B cell (primary cell): ENCODE data around the gene CXorf65. TPM values are rescaled to one million over a fixed set of nuclear protein-coding genes. Genes with fewer than 3 reads are reported as not detected.

ENCODE experiments used
- ATAC-seq: fragments of 200-7000 bp; cut with Tn5 transposase; one replicate; pipeline ENCODE4 v1.10.0; 2021; ENCODE audit warnings: low read depth, mild to moderate bottlenecking, moderate number of reproducible peaks, moderate library complexity
- CTCF ChIA-PET: fragments of 350-600 bp; sonication (Branson Sonifier 250); formaldehyde crosslinking; loops from one replicate; lab custom pipeline; 2021; ENCODE audit warnings: antibody characterized with exemption, inconsistent platforms; lab: Charles Lee
- POLR2A ChIA-PET: fragments of 350-600 bp; sonication (Branson Sonifier 250); formaldehyde crosslinking; loops from one replicate; lab custom pipeline; 2021; ENCODE audit warnings: antibody characterized with exemption; lab: Charles Lee
- DNase-seq: peaks from one replicate; pipeline ENCODE4 v3.0.0; 2013
- H2AFZ ChIP-seq: 2 replicates; pipeline ENCODE4 v1.6.1; 2012; ENCODE audit warnings: mild to moderate bottlenecking, low read depth, low read length; ENCODE audit not compliant: insufficient read depth, poor library complexity, severe bottlenecking
- H3K27ac ChIP-seq, 2 donors: 1 replicate in 1 of 2; 2 replicates in 1 of 2; pipeline ENCODE4 v1.5.1; 2012 to 2013; ENCODE audit warnings: low read length in 2 of 2, mild to moderate bottlenecking in 2 of 2, moderate library complexity in 1 of 2
- H3K27me3 ChIP-seq, 4 experiments: fragments of 200-600 bp in 1 of 4; sonication (generic) in 1 of 4; replicated peaks in 1 of 4; 1 replicate in 2 of 4; 2 replicates in 2 of 4; pipeline versions ENCODE4 v1.6.1 to v1.7.0; 2013 to 2016; ENCODE audit warnings: low read length in 3 of 4, mild to moderate bottlenecking in 2 of 4, mixed read lengths in 1 of 4, moderate library complexity in 1 of 4; ENCODE audit not compliant: insufficient read depth in 4 of 4, control insufficient read depth in 3 of 4; ENCODE audit errors: control extremely low read depth in 1 of 4
- H3K36me3 ChIP-seq, 2 experiments: replicated peaks in 1 of 2; 1 replicate in 1 of 2; 2 replicates in 1 of 2; pipeline versions ENCODE4 v1.6.1 to v1.7.1; 2013; ENCODE audit warnings: low read length in 1 of 2; ENCODE audit not compliant: insufficient read depth in 2 of 2, control insufficient read depth in 1 of 2; ENCODE audit errors: control extremely low read depth in 1 of 2, extremely low read depth in 1 of 2
- H3K4me1 ChIP-seq, 2 donors: fragments of 200-600 bp in 1 of 2; sonication (generic) in 1 of 2; 1 replicate in 1 of 2; 2 replicates in 1 of 2; pipeline versions ENCODE4 v1.5.1 to v1.6.1; 2013 to 2017; ENCODE audit warnings: low read length in 2 of 2; ENCODE audit not compliant: control insufficient read depth in 2 of 2, insufficient read depth in 2 of 2
- H3K4me2 ChIP-seq: replicated peaks from 2 replicates; pipeline ENCODE3; 2012; ENCODE audit warnings: mild to moderate bottlenecking, low read depth, low read length; ENCODE audit not compliant: poor library complexity, severe bottlenecking
- H3K4me3 ChIP-seq, 5 experiments: fragments of 200-600 bp in 1 of 5; sonication (generic) in 1 of 5; 1 replicate in 3 of 5; 2 replicates in 2 of 5; pipeline versions ENCODE4 v1.5.1 to v1.7.0; 2011 to 2016; ENCODE audit warnings: low read length in 4 of 5, mild to moderate bottlenecking in 4 of 5, low read depth in 2 of 5, control low read depth in 1 of 5, moderate library complexity in 1 of 5; ENCODE audit not compliant: insufficient read depth in 1 of 5; ENCODE audit errors: control extremely low read depth in 1 of 5, extremely low read depth in 1 of 5
- H3K79me2 ChIP-seq: fragments of 200-600 bp; sonication (generic); one replicate; pipeline ENCODE4 v1.6.0; 2016; ENCODE audit warnings: low read length; ENCODE audit not compliant: control insufficient read depth, insufficient read depth
- H3K9ac ChIP-seq: fragments of 200-600 bp; sonication (generic); 2 replicates; pipeline ENCODE4 v1.6.1; 2017; ENCODE audit warnings: mild to moderate bottlenecking, low read length, moderate library complexity
- H3K9me3 ChIP-seq, 3 donors: one replicate each; pipeline versions ENCODE4 v1.6.1 to v1.7.1; 2013; ENCODE audit warnings: low read length in 2 of 3; ENCODE audit not compliant: control insufficient read depth in 2 of 3, insufficient read depth in 1 of 3; ENCODE audit errors: control extremely low read depth in 1 of 3
- H4K20me1 ChIP-seq: 2 replicates; pipeline ENCODE4 v1.6.0; 2012; ENCODE audit warnings: mild to moderate bottlenecking, low read length; ENCODE audit not compliant: insufficient read depth, control insufficient read depth, poor library complexity, severe bottlenecking
- H3K27ac Mint-ChIP-seq: one replicate; pipeline ENCODE4 v1.8.0; 2021; ENCODE audit warnings: mixed read lengths
- H3K27me3 Mint-ChIP-seq: one replicate; pipeline ENCODE4 v1.8.0; 2021; ENCODE audit warnings: mixed read lengths
- H3K4me1 Mint-ChIP-seq: one replicate; pipeline ENCODE4 v1.8.0; 2021; ENCODE audit warnings: mixed read lengths
- H3K4me3 Mint-ChIP-seq: one replicate; pipeline ENCODE4 v1.8.0; 2021; ENCODE audit warnings: mixed read lengths
- H3K9me3 Mint-ChIP-seq: one replicate; pipeline ENCODE4 v1.8.0; 2022; ENCODE audit warnings: mixed read lengths; ENCODE audit not compliant: insufficient read depth
- EZH2 ChIP-seq: IDR thresholded peaks from 2 replicates; pipeline ENCODE4 v1.6.1; 2012; ENCODE audit warnings: borderline replicate concordance, low read depth, mild to moderate bottlenecking, moderate library complexity, low read length; ENCODE audit not compliant: insufficient read depth, poor library complexity, severe bottlenecking
- WGBS: methylation state at CpG from one replicate; pipeline ENCODE4 v1.1.5; 2013; ENCODE audit warnings: missing lambda C conversion rate; ENCODE audit not compliant: insufficient coverage; 5-methylcytosine and 5-hydroxymethylcytosine counted together
- intact Hi-C: fragments of 100-400 bp; cut with micrococcal nuclease; formaldehyde crosslinking; loops from one replicate; pipeline ENCODE4 v1.10.0; 2022
- polyA plus RNA-seq: library from polyadenylated mRNA; depleted of rRNA; stranded (reverse); fragments of >200 nt; gene quantifications from 2 replicates; pipeline ENCODE4 v1.2.3, GENCODE V29; 2012
- total RNA-seq, 2 donors: library from RNA; stranded (reverse); fragments of 120-200 nt in 1 of 2; gene quantifications; 1 replicate in 1 of 2; 2 replicates in 1 of 2; pipeline versions ENCODE4 v1.2.3 to v1.2.4, GENCODE V29; 2013 to 2022
- TF ChIP-seq, protein P1 (sequence below): fragments of 200-600 bp; IDR thresholded peaks from one replicate; pipeline ENCODE4 v1.8.0; 2022; ENCODE audit warnings: antibody characterized with exemption, mild to moderate bottlenecking

The CXorf65 gene
- total and polyA plus RNA-seq, 2 donors (not counting 1 experiment from before 2014, with no cell fraction given), result 25.6 to 49.6 TPM

DNA sequence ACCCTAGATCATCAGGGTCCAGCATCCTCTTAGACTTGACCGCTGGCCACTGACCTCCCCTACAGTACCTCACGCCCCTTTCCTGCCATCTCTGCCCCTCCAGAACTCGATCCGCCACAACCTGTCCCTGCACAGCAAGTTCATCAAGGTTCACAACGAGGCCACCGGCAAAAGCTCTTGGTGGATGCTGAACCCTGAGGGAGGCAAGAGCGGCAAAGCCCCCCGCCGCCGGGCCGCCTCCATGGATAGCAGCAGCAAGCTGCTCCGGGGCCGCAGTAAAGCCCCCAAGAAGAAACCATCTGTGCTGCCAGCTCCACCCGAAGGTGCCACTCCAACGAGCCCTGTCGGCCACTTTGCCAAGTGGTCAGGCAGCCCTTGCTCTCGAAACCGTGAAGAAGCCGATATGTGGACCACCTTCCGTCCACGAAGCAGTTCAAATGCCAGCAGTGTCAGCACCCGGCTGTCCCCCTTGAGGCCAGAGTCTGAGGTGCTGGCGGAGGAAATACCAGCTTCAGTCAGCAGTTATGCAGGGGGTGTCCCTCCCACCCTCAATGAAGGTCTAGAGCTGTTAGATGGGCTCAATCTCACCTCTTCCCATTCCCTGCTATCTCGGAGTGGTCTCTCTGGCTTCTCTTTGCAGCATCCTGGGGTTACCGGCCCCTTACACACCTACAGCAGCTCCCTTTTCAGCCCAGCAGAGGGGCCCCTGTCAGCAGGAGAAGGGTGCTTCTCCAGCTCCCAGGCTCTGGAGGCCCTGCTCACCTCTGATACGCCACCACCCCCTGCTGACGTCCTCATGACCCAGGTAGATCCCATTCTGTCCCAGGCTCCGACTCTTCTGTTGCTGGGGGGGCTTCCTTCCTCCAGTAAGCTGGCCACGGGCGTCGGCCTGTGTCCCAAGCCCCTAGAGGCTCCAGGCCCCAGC, 5.7 kb downstream of the CXorf65 start:
- DNase-seq (no peak), ATAC-seq (no peak)
- no peak overlapping the region for H2AFZ ChIP-seq
- H3K27ac ChIP-seq, result no peak overlapping the region
- peaks cover 13% of the 10 kb centered on the region for H3K79me2 ChIP-seq
- no peaks in the 10 kb centered on the region for H3K27me3 ChIP-seq
- ChIA-PET CTCF (interaction anchor here (1.3 to 5.2 kb wide), 6 partner anchors 11 to 130 kb away, joined by 4 to 78 read pairs (median 16); partner anchors contain the start of genes IL2RG and MED12), POLR2A (interaction anchor here (0.6 to 3.8 kb wide), 3 partner anchors 12 to 37 kb away, joined by 3 to 29 read pairs (median 4); partner anchors contain the start of gene IL2RG)
- intact Hi-C loops, result no loop called here
- no peaks in the 10 kb centered on the region for H4K20me1 ChIP-seq
- whole genome bisulfite sequencing, result 94% methylated on average over 12 of the region's 31 CpGs
- Mint-ChIP-seq H3K27me3 (no peaks in the 10 kb centered on the region), H3K4me1 (peaks cover 54% of the 10 kb centered on the region), H3K27ac (peak overlapping the region; percentile 15), H3K4me3 (no peak overlapping the region), H3K9me3 (no peaks in the 10 kb centered on the region)
- no peak overlapping the region for H3K4me3 ChIP-seq
- H3K4me2 ChIP-seq, result no peak overlapping the region
- H3K4me1 ChIP-seq, result peaks cover 38 to 52% of the 10 kb centered on the region in 2 donors
- TF ChIP-seq, protein P1, sequence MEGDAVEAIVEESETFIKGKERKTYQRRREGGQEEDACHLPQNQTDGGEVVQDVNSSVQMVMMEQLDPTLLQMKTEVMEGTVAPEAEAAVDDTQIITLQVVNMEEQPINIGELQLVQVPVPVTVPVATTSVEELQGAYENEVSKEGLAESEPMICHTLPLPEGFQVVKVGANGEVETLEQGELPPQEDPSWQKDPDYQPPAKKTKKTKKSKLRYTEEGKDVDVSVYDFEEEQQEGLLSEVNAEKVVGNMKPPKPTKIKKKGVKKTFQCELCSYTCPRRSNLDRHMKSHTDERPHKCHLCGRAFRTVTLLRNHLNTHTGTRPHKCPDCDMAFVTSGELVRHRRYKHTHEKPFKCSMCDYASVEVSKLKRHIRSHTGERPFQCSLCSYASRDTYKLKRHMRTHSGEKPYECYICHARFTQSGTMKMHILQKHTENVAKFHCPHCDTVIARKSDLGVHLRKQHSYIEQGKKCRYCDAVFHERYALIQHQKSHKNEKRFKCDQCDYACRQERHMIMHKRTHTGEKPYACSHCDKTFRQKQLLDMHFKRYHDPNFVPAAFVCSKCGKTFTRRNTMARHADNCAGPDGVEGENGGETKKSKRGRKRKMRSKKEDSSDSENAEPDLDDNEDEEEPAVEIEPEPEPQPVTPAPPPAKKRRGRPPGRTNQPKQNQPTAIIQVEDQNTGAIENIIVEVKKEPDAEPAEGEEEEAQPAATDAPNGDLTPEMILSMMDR, result no peak
- no peak for TF ChIP-seq EZH2
- H3K9ac ChIP-seq, result no peak overlapping the region
- H3K36me3 ChIP-seq, result no peaks in the 10 kb centered on the region
- H3K9me3 ChIP-seq, result no peaks in the 10 kb centered on the region
